GM12878 (cell line): Measurements from ENCODE around the gene PILRB. TPM values are rescaled to one million over a fixed set of nuclear protein-coding genes. Genes with fewer than 3 reads are reported as not detected.

ENCODE experiments used
- ATAC-seq: fragments of 200-7000 bp; cut with Tn5 transposase; 3 replicates; pipeline ENCODE4 v1.9.1; 2020; ENCODE audit warnings: mild to moderate bottlenecking, moderate library complexity
- BruUV-seq: library from RNA; stranded (reverse); fragments of 400-500 nt; replicated peaks from 2 replicates; lab custom pipeline; 2021; lab: Mats Ljungman, UMichigan
- CTCF ChIA-PET: fragments of 300-600 bp; sonication (Branson Sonifier 250); formaldehyde crosslinking; extraction: SDS; loops from one replicate; lab custom pipeline; 2021; ENCODE audit warnings: inconsistent platforms; lab: Yijun Ruan, JAX
- POLR2A ChIA-PET: fragments of 350-600 bp; formaldehyde crosslinking; extraction: SDS; loops from one replicate; lab custom pipeline; 2021; ENCODE audit warnings: inconsistent platforms; lab: Charles Lee
- RAD21 ChIA-PET: fragments of 300-600 bp; sonication (Branson Sonifier 250); formaldehyde crosslinking; loops from one replicate; lab custom pipeline; 2023; ENCODE audit warnings: antibody characterized with exemption; ENCODE audit not compliant: unreplicated experiment; lab: Charles Lee
- SMC1A ChIA-PET: fragments of 300-600 bp; sonication (Branson Sonifier 250); formaldehyde crosslinking; loops from one replicate; lab custom pipeline; 2023; ENCODE audit not compliant: unreplicated experiment, uncharacterized antibody; lab: Charles Lee
- DNase-seq: peaks from one replicate; pipeline ENCODE4 v3.0.0-alpha.2; 2011; ENCODE audit warnings: low read depth, low spot score
- FAIRE-seq: peaks from 3 replicates; lab custom pipeline; 2011; peaks lifted over from hg19 to GRCh38; lab: Jason Lieb, UNC
- H2AFZ ChIP-seq: 2 replicates; pipeline ENCODE4 v1.6.0; 2011; ENCODE audit warnings: low read depth, low read length, control low read depth; ENCODE audit not compliant: control insufficient read depth
- H3K27ac ChIP-seq: 2 replicates; pipeline ENCODE4 v1.5.1; 2011; ENCODE audit warnings: control low read depth; ENCODE audit not compliant: control insufficient read depth, insufficient read depth
- H3K27me3 ChIP-seq, 2 experiments: replicated peaks in 1 of 2; 2 replicates each; pipeline versions ENCODE4 v1.6.0 to v1.6.1; 2011; ENCODE audit warnings: low read length in 1 of 2; ENCODE audit not compliant: control insufficient read depth in 2 of 2, insufficient read depth in 2 of 2
- H3K36me3 ChIP-seq, 2 experiments: 2 replicates each; pipeline ENCODE4 v1.5.1; 2011; ENCODE audit warnings: low read length in 1 of 2; ENCODE audit not compliant: control insufficient read depth in 2 of 2, insufficient read depth in 2 of 2
- H3K4me1 ChIP-seq: 2 replicates; pipeline ENCODE4 v1.6.1; 2011; ENCODE audit warnings: mild to moderate bottlenecking, low read length, moderate library complexity, mixed read lengths; ENCODE audit not compliant: control insufficient read depth, insufficient read depth
- H3K4me2 ChIP-seq: 2 replicates; pipeline ENCODE4 v1.6.0; 2011; ENCODE audit warnings: control low read depth; ENCODE audit not compliant: control insufficient read depth, insufficient read depth
- H3K4me3 ChIP-seq: fragments of 200-600 bp; sonication (generic); 2 replicates; pipeline ENCODE4 v1.5.1; 2016
- H3K79me2 ChIP-seq: 2 replicates; pipeline ENCODE4 v1.6.0; 2011; ENCODE audit warnings: low read length; ENCODE audit not compliant: control insufficient read depth, insufficient read depth
- H3K9ac ChIP-seq: 2 replicates; pipeline ENCODE4 v1.8.0; 2011; ENCODE audit warnings: low read length, control low read depth, mixed read lengths; ENCODE audit not compliant: control insufficient read depth, insufficient read depth
- H3K9me3 ChIP-seq: replicated peaks from 3 replicates; pipeline ENCODE4 v1.5.1; 2011; ENCODE audit warnings: mild to moderate bottlenecking, low read length; ENCODE audit not compliant: control insufficient read depth, insufficient read depth
- H4K20me1 ChIP-seq: 2 replicates; pipeline ENCODE4 v1.6.0; 2011; ENCODE audit not compliant: control insufficient read depth, insufficient read depth
- GATAD2B ChIP-seq: fragments of 450-650 bp; conservative IDR thresholded peaks from 2 replicates; pipeline ENCODE4 v1.6.1; 2017; ENCODE audit warnings: low read depth, mild to moderate bottlenecking, moderate library complexity
- KAT2A ChIP-seq: conservative IDR thresholded peaks from 2 replicates; pipeline ENCODE4 v1.6.1; 2011; ENCODE audit warnings: low read depth, low read length; ENCODE audit not compliant: control insufficient read depth
- KDM1A ChIP-seq: fragments of 200-600 bp; sonication (generic); IDR thresholded peaks from 2 replicates; pipeline ENCODE4 v1.6.1; 2016; ENCODE audit warnings: borderline replicate concordance
- KLF5 ChIP-seq: fragments of 450-650 bp; IDR thresholded peaks from 2 replicates; pipeline ENCODE4 v1.6.1; 2014; ENCODE audit warnings: mild to moderate bottlenecking; ENCODE audit not compliant: partially characterized antibody
- MTA2 ChIP-seq: fragments of 450-650 bp; IDR thresholded peaks from 2 replicates; pipeline ENCODE4 v1.6.1; 2016; ENCODE audit warnings: low read depth, mild to moderate bottlenecking, moderate library complexity
- PAX5 ChIP-seq: IDR thresholded peaks from 2 replicates; pipeline ENCODE4 v1.6.1; 2011; ENCODE audit warnings: low read depth, low read length, borderline replicate concordance
- POLR2AphosphoS5 ChIP-seq: IDR thresholded peaks from 2 replicates; pipeline ENCODE4 v1.6.1; 2011; ENCODE audit warnings: mild to moderate bottlenecking, low read length, inconsistent platforms
- RAD51 ChIP-seq: fragments of 450-650 bp; IDR thresholded peaks from 2 replicates; pipeline ENCODE4 v1.6.1; 2016; ENCODE audit warnings: moderate library complexity, mild to moderate bottlenecking, inconsistent platforms
- SP1 ChIP-seq: IDR thresholded peaks from one replicate; pipeline ENCODE4 v1.6.1; 2011; ENCODE audit warnings: low read depth, low read length
- TBL1XR1 ChIP-seq: IDR thresholded peaks from 2 replicates; pipeline ENCODE4 v1.6.1; 2012; ENCODE audit warnings: low read depth, low read length, improper control_type of control experiment
- ZNF274 ChIP-seq: IDR thresholded peaks from one replicate; pipeline ENCODE4 v1.8.0; 2011; ENCODE audit not compliant: insufficient read length, insufficient read depth
- WGBS: methylation state at CpG from one replicate; pipeline ENCODE4 v1.1.6; 2016; ENCODE audit warnings: low lambda C conversion rate; ENCODE audit not compliant: insufficient replicate concordance, insufficient coverage; ENCODE audit errors: missing lambda C conversion rate; 5-methylcytosine and 5-hydroxymethylcytosine counted together
- in situ Hi-C: fragments of 300-500 bp; cut with MboI; formaldehyde crosslinking; loops from 9 replicates; pipeline ENCODE4 v1.14.3; 2018; ENCODE audit warnings: mixed read lengths
- intact Hi-C: fragments of 100-400 bp; cut with micrococcal nuclease; formaldehyde crosslinking; loops from one replicate; pipeline ENCODE4 v1.14.2; 2022; ENCODE audit not compliant: unreplicated experiment
- polyA plus RNA-seq, 11 experiments: library from polyadenylated mRNA; depleted of rRNA in 4 of 11; unstranded in 6 of 11; stranded (reverse) in 5 of 11; fragments of >200 nt; fragmentation: Nextera tagmentation in 4 of 11; fragmentation: Illumina TruSeq in 1 of 11; extraction: Ambion mirVana in 4 of 11; extraction: Trizol in 1 of 11; gene quantifications; 1 replicate in 1 of 11; 2 replicates in 10 of 11; pipeline versions ENCODE4 v1.2.1 to v1.2.3, GENCODE V29; 2011 to 2016; ENCODE audit warnings: inconsistent platforms in 2 of 11, missing spikeins in 2 of 11, low read depth in 1 of 11
- total RNA-seq, 4 experiments: library from RNA; depleted of rRNA in 3 of 4; stranded (reverse); fragments of >200 nt in 3 of 4; fragmentation: Illumina TruSeq in 1 of 4; extraction: Trizol in 1 of 4; gene quantifications; 2 replicates each; pipeline versions ENCODE4 v1.2.1 to v1.2.3, GENCODE V29; 2013 to 2021
- TF ChIP-seq, protein P1 (sequence below): IDR thresholded peaks from 2 replicates; pipeline ENCODE4 v1.6.1; 2012; ENCODE audit warnings: low read depth, low read length, improper control_type of control experiment
- TF ChIP-seq, protein P2 (sequence below): fragments of 450-650 bp; IDR thresholded peaks from 2 replicates; pipeline ENCODE4 v1.6.1; 2016; ENCODE audit warnings: mild to moderate bottlenecking, moderate library complexity, borderline replicate concordance

The PILRB gene
- total and polyA plus RNA-seq, 10 of the 15 experiments (the other 5 are each of a cell fraction or from before 2014, with no cell fraction given) = 2.6 to 50.3 (median 22.0) TPM

DNA sequence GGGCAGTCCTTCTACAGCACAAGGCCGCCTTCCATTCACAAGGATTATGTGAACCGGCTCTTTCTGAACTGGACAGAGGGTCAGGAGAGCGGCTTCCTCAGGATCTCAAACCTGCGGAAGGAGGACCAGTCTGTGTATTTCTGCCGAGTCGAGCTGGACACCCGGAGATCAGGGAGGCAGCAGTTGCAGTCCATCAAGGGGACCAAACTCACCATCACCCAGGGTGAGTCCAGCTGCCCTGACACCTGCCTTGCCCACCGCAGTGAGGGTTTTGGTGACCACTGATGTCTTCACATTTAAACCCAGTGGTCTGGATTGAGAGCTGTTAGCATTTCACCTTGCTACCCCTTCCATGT, 918 bp downstream of the PILRB start (continued):
- TF ChIP-seq SP1 (no peak), KLF5 (no peak), RAD51 (no peak), KDM1A (no peak), TBL1XR1 (no peak), PAX5 (0 out of 2 replicates have a peak, but pooled peaks have one; percentile 2), MTA2 (0 out of 2 replicates have a peak, but pooled peaks have one; percentile 32), GATAD2B (peak; percentile 16; the same call in 1 of the 2 replicates)

DNA sequence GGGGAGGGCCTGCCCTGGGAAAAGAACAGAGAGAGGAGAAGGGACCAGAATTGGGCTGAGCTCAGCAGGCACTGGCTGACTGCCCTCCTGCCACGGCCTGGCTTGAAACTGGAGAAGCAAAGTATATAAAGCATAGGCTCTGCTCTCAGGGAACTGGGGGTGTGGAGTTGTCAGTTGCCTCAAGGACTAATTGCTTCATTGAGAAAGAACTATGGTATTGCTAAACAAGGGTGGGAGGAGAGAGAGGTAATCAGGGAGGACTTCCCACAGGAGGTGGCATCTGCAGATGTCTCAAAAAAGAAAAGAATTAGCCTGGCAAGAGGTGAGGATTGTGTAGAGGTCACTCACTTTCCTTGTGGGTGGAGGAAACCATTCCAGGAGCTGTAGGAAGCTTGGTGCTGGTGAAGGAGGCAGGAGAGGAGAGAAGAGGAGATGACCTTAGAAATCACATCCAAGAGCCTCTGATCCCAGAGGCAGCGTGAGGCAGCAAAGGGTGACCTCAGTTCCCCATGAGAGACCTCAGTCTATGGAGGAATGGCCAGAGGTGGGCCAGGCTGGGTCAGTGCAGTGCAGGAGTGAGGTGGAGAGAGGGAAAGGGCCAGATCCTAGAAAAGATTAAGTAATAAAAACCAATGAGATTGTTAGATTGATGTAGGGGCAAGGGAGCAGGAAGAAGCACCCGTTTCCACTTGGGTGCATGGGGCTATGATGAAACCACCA, 2.4 kb downstream of the PILRB start:
- intact Hi-C loops = loop anchor here (10.0 kb wide), 1 partner anchor 185 kb away; no protein-coding TSS in a partner anchor
- TF ChIP-seq, protein P1, sequence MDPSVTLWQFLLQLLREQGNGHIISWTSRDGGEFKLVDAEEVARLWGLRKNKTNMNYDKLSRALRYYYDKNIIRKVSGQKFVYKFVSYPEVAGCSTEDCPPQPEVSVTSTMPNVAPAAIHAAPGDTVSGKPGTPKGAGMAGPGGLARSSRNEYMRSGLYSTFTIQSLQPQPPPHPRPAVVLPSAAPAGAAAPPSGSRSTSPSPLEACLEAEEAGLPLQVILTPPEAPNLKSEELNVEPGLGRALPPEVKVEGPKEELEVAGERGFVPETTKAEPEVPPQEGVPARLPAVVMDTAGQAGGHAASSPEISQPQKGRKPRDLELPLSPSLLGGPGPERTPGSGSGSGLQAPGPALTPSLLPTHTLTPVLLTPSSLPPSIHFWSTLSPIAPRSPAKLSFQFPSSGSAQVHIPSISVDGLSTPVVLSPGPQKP = no peak
- peak; percentile 29; the same call in 1 of the 2 replicates for TF ChIP-seq POLR2AphosphoS5
- TF ChIP-seq, protein P2, sequence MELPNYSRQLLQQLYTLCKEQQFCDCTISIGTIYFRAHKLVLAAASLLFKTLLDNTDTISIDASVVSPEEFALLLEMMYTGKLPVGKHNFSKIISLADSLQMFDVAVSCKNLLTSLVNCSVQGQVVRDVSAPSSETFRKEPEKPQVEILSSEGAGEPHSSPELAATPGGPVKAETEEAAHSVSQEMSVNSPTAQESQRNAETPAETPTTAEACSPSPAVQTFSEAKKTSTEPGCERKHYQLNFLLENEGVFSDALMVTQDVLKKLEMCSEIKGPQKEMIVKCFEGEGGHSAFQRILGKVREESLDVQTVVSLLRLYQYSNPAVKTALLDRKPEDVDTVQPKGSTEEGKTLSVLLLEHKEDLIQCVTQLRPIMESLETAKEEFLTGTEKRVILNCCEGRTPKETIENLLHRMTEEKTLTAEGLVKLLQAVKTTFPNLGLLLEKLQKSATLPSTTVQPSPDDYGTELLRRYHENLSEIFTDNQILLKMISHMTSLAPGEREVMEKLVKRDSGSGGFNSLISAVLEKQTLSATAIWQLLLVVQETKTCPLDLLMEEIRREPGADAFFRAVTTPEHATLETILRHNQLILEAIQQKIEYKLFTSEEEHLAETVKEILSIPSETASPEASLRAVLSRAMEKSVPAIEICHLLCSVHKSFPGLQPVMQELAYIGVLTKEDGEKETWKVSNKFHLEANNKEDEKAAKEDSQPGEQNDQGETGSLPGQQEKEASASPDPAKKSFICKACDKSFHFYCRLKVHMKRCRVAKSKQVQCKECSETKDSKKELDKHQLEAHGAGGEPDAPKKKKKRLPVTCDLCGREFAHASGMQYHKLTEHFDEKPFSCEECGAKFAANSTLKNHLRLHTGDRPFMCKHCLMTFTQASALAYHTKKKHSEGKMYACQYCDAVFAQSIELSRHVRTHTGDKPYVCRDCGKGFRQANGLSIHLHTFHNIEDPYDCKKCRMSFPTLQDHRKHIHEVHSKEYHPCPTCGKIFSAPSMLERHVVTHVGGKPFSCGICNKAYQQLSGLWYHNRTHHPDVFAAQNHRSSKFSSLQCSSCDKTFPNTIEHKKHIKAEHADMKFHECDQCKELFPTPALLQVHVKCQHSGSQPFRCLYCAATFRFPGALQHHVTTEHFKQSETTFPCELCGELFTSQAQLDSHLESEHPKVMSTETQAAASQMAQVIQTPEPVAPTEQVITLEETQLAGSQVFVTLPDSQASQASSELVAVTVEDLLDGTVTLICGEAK = no peak
- no peak for TF ChIP-seq ZNF274
- TF ChIP-seq KAT2A = no peak
- CTCF ChIA-PET = interaction anchor here (1.0 to 2.6 kb wide), 4 partner anchors 44 to 91 kb away, joined by 3 to 37 read pairs (median 4); no protein-coding TSS in a partner anchor
- Histone ChIP-seq H3K4me3 (no peak overlapping the region), H3K9me3 (no peaks in the 10 kb centered on the region), H3K4me2 (no peak overlapping the region), H3K79me2 (no peaks in the 10 kb centered on the region), H3K36me3 (peaks cover 31 to 32% of the 10 kb centered on the region in 2 experiments), H3K4me1 (peaks cover 24% of the 10 kb centered on the region), H3K9ac (no peak overlapping the region), H3K27me3 (no peaks in the 10 kb centered on the region), H2AFZ (no peak overlapping the region), H3K27ac (no peak overlapping the region), H4K20me1 (no peaks in the 10 kb centered on the region)
- no peak for ATAC-seq
- WGBS = 98% methylated on average over 3 of the region's 3 CpGs
- in situ Hi-C loops = no loop called here
- SMC1A ChIA-PET = interaction anchor here (2.7 kb wide), 1 partner anchor 47 kb away, joined by 19 read pairs; no protein-coding TSS in a partner anchor
- DNase-seq = no peak
- BruUV-seq = TSS peak; percentile 40
- POLR2A ChIA-PET = interaction anchor here (0.6 kb wide), 1 partner anchor 24 kb away, joined by 3 read pairs; no protein-coding TSS in a partner anchor
- FAIRE-seq = no peak
- RAD21 ChIA-PET = interaction anchor here (2.1 kb wide), 1 partner anchor 47 kb away, joined by 11 read pairs; no protein-coding TSS in a partner anchor
